NT2/D1 (cell line): ENCODE measurements around the gene RTTN.

Experiments used
- DNase-seq: peaks from one replicate; pipeline ENCODE4 v3.0.0-alpha.2; 2011; ENCODE audit warnings: low read depth, low spot score
- H3K27me3 ChIP-seq: 2 replicates; pipeline ENCODE4 v1.6.0; 2011; ENCODE audit warnings: mild to moderate bottlenecking; ENCODE audit not compliant: insufficient read length, insufficient read depth
- H3K36me3 ChIP-seq: 2 replicates; pipeline ENCODE4 v1.6.1; 2011; ENCODE audit warnings: mild to moderate bottlenecking, low read length, mixed read lengths; ENCODE audit not compliant: insufficient read depth, insufficient read length
- H3K4me1 ChIP-seq: 2 replicates; pipeline ENCODE4 v1.5.1; 2011; ENCODE audit not compliant: insufficient read depth, insufficient read length
- H3K4me3 ChIP-seq: 2 replicates; pipeline ENCODE4 v1.5.1; 2011; ENCODE audit warnings: low read depth; ENCODE audit not compliant: insufficient read length
- H3K9ac ChIP-seq: 2 replicates; pipeline ENCODE4 v1.6.0; 2011; ENCODE audit warnings: low read depth; ENCODE audit not compliant: insufficient read length
- H3K9me3 ChIP-seq: 2 replicates; pipeline ENCODE4 v1.5.1; 2011; ENCODE audit warnings: mild to moderate bottlenecking, low read length; ENCODE audit not compliant: insufficient read depth
- SUZ12 ChIP-seq: IDR thresholded peaks from 2 replicates; pipeline ENCODE4 v1.6.1; 2011; ENCODE audit not compliant: insufficient read length, insufficient read depth; ENCODE audit errors: extremely low read depth
- YY1 ChIP-seq: IDR thresholded peaks from 2 replicates; pipeline ENCODE4 v1.6.1; 2011; ENCODE audit not compliant: insufficient read length, insufficient read depth
- ZNF274 ChIP-seq: IDR thresholded peaks from 2 replicates; pipeline ENCODE4 v1.6.1; 2011; ENCODE audit warnings: mild to moderate bottlenecking, low read depth, low read length

Gene RTTN

DNA sequence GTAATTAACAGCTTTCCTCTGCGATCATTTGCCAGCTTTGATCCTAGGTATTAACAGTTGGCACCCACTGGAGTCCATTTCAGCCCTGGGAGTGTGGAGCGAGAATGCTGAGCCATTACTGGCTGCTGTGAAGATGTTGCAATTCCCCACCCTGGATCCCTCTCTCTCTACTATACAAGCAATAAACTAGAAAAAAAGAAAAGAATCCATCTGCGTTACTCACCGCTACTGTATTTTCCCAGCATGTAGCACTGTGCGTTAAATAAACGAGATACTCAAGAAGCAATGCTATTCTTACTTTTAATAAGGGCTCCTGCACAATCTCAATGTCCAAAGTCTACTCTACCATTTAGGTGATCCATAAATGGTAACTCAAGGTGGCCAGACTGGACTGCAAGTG is 8.5 kb downstream of the RTTN start:
- Histone ChIP-seq H3K36me3 (peaks cover 63% of the 10 kb centered on the region), H3K4me3 (no peak overlapping the region), H3K4me1 (no peaks in the 10 kb centered on the region), H3K9me3 (no peaks in the 10 kb centered on the region), H3K27me3 (no peaks in the 10 kb centered on the region), H3K9ac (no peak overlapping the region)
- DNase-seq: no peak
- TF ChIP-seq SUZ12 (no peak), YY1 (no peak), ZNF274 (no peak)

DNA sequence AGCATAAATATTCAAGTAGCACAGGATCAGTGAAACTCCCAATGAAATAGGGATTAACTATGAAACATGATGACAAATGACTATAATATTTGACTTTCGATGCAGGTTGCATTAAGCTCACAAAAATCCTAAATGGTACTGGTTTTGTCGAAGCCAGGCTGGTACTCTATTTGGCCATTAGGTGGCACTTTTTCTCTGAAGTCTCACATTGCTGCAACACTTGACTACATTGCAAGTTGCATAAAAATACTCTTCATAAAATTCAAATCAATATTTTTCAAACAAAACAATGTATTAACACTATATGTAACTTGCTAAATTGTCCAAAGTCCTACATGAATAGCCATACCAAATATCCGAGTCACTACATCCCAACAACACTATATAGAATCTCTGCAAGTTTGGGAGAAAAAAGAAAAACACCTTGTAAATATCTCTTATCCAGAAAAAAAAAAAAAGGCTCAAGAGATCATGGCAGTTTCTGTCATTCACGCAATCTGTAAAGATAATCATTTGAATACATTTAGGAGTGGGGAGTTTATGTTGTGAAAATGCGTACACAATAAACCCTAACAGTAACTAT is 9.5 kb downstream of the RTTN start:
- TF ChIP-seq ZNF274 (no peak), SUZ12 (no peak), YY1 (no peak)
- no peak overlapping the region for H3K9ac ChIP-seq
- H3K36me3 ChIP-seq: peaks cover 63% of the 10 kb centered on the region
- no peak overlapping the region for H3K4me3 ChIP-seq
- no peak for DNase-seq
- no peaks in the 10 kb centered on the region for H3K4me1 ChIP-seq
- H3K27me3 ChIP-seq: no peaks in the 10 kb centered on the region
- H3K9me3 ChIP-seq: no peaks in the 10 kb centered on the region

DNA sequence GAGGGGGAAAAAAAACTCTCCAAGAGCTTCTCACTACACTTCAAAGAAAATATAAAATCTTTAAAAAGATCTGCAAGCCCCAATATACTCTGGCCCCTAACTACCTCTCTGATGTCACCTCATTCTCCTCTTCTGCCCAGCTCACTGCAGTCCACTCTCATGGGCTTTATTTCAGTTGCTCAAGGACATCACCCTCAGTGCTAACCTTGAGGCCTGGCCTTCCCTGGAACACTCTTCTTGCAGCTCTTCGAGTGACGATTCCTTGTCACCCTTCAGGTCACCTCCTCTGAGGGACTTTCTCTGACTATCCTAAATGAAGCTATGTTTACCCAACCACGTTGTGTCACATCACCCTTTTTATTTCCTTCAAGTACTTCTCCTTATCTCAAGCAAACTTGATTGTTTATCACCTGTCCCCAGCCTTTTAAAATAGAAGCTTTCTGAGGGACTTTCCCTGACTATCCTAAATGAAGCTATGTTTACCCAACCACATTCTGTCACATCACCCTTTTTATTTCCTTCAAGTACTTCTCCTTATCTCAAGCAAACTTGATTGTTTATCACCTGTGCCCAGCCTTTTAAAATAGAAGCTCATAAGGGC is 10.4 kb downstream of the RTTN start:
- H3K4me1 ChIP-seq: no peaks in the 10 kb centered on the region
- H3K4me3 ChIP-seq: no peak overlapping the region
- no peak for TF ChIP-seq SUZ12
- no peak for TF ChIP-seq YY1
- TF ChIP-seq ZNF274: no peak
- no peaks in the 10 kb centered on the region for H3K27me3 ChIP-seq
- H3K9ac ChIP-seq: no peak overlapping the region
- DNase-seq: no peak
- H3K9me3 ChIP-seq: no peaks in the 10 kb centered on the region
- peaks cover 57% of the 10 kb centered on the region for H3K36me3 ChIP-seq

DNA sequence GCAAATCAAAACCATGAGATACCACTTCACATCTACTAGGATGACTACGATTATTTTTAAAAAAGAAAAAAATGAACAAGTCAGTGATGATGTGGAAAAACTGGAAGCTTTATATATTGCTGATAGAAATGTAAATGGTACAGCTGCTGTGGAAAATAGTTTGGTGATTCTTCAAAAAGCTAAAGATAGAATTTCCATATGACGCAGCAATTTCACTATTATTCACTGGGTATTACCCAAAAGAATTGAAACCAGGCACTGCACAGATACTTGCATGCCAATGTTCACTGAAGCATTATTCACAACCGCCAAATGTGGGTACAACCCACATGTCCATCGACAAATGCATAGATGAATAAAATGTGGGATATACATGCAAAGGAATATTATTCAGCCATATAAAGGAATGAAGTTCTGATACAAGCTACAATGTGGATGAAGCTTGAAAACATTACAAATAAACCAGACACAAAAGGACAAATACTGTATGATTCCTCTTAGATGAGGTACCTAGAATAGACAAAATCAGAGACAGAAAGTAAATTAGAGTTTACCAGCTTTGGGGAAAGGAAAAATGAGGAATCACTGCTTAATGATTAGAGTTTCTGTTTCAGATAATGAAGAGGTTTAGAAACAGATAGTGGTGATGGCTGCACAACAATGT is 11.1 kb downstream of the RTTN start:
- no peak overlapping the region for H3K9ac ChIP-seq
- TF ChIP-seq ZNF274 (no peak), SUZ12 (no peak), YY1 (no peak)
- H3K4me3 ChIP-seq: no peak overlapping the region
- no peaks in the 10 kb centered on the region for H3K4me1 ChIP-seq
- no peaks in the 10 kb centered on the region for H3K9me3 ChIP-seq
- no peak for DNase-seq
- peaks cover 55% of the 10 kb centered on the region for H3K36me3 ChIP-seq
- H3K27me3 ChIP-seq: no peaks in the 10 kb centered on the region

DNA sequence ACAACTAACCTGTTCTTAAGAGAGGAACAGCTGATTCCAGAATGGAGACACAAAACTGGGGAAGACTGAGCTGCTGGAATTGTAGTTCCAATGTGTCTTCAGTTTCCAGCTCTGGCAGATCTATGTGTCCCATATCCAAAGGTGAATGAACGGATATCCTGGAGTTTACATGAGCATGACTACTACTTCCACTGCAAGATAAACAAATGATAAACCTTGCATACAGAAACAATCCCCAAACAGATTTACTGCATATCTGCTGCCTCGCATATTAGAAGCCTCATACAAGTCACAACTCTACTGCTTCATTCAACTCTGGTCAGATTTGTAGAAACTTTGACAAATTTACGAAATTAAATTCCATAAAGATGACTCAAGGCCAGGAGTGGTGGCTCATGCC is 15.0 kb downstream of the RTTN start:
- H3K9me3 ChIP-seq: no peaks in the 10 kb centered on the region
- H3K36me3 ChIP-seq: peaks cover 36% of the 10 kb centered on the region
- no peaks in the 10 kb centered on the region for H3K27me3 ChIP-seq
- no peak overlapping the region for H3K4me3 ChIP-seq
- DNase-seq: no peak
- no peaks in the 10 kb centered on the region for H3K4me1 ChIP-seq
- no peak for TF ChIP-seq SUZ12
- TF ChIP-seq YY1: no peak
- TF ChIP-seq ZNF274: no peak
- H3K9ac ChIP-seq: no peak overlapping the region

DNA sequence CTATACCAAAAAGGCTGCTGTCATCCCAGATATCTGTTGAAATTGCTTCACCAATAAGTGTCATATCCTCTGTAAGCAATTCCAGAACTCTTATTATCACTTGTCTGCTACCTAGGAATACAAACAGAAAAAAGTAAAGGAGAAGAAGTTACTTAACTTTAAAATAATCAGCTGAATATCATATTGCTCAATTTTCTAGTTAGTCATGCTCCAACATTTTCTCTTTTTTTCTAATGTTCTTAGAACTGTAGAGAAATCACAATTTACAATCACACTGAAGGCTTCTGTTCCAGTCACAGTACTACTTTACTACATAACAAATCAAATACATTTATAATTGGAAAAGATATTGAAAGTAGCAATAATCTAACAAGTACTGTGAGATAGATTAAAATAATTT is 17.4 kb downstream of the RTTN start:
- no peak for DNase-seq
- H3K36me3 ChIP-seq: peaks cover 33% of the 10 kb centered on the region

DNA sequence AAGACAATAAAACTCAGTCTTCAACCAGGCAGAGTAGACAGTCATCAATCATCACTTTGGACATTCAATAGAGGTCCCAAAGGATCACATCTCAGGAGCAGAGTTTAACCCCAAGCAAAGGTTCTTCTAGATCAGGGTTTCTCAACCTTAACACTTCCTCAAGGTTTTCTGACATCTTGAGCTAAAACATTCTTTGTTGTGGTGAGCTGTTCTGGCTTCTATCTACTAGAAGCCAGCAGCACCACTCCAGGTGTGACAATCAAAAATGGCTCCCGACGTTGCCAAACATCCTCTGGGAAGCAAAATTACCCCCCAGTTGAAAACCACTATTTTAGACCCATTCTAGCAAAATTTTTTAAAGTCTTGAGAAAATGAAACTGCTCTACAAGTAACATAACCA is 22.0 kb downstream of the RTTN start:
- DNase-seq: no peak
- no peak for TF ChIP-seq SUZ12
- no peak for TF ChIP-seq ZNF274
- TF ChIP-seq YY1: no peak
- H3K9me3 ChIP-seq: no peaks in the 10 kb centered on the region
- no peak overlapping the region for H3K4me3 ChIP-seq
- peaks cover 14% of the 10 kb centered on the region for H3K36me3 ChIP-seq
- H3K27me3 ChIP-seq: no peaks in the 10 kb centered on the region
- H3K4me1 ChIP-seq: no peaks in the 10 kb centered on the region
- H3K9ac ChIP-seq: no peak overlapping the region

More for the DNA sequence above, 17.4 kb downstream of the RTTN start:
- Histone ChIP-seq H3K9me3 (no peaks in the 10 kb centered on the region), H3K27me3 (no peaks in the 10 kb centered on the region), H3K4me3 (no peak overlapping the region), H3K9ac (no peak overlapping the region), H3K4me1 (no peaks in the 10 kb centered on the region)
- TF ChIP-seq SUZ12: no peak
